BJ (cell line): ENCODE data around the gene LMAN1L. TPM values are rescaled to one million over a fixed set of nuclear protein-coding genes. Genes with fewer than 3 reads are reported as not detected.

Source experiments
- CTCF ChIA-PET: fragments of 350-600 bp; formaldehyde crosslinking; extraction: SDS; loops from one replicate; lab custom pipeline; 2021; ENCODE audit warnings: antibody characterized with exemption, inconsistent platforms; lab: Yijun Ruan, JAX
- POLR2A ChIA-PET: fragments of 300-600 bp; sonication (Branson Sonifier 250); formaldehyde crosslinking; extraction: SDS; loops from one replicate; lab custom pipeline; 2021; ENCODE audit warnings: antibody characterized with exemption; lab: Charles Lee
- DNase-seq: peaks from one replicate; pipeline ENCODE4 v3.0.0-alpha.2; 2011; ENCODE audit warnings: low read depth
- H3K27me3 ChIP-seq: 2 replicates; pipeline ENCODE4 v1.6.0; 2011; ENCODE audit warnings: low read length; ENCODE audit not compliant: control insufficient read depth, insufficient read depth
- H3K36me3 ChIP-seq: 2 replicates; pipeline ENCODE4 v1.5.1; 2011; ENCODE audit warnings: low read length; ENCODE audit not compliant: control insufficient read depth, insufficient read depth
- H3K4me3 ChIP-seq: 2 replicates; pipeline ENCODE4 v1.5.1; 2011; ENCODE audit warnings: low read depth, mild to moderate bottlenecking, control low read depth, low read length
- polyA plus RNA-seq: library from polyadenylated mRNA; depleted of rRNA; stranded (reverse); fragments of >200 nt; gene quantifications from 2 replicates; pipeline ENCODE4 v1.2.3, GENCODE V29; 2011
- TF ChIP-seq, protein P1 (sequence below): IDR thresholded peaks from 2 replicates; pipeline ENCODE4 v1.5.1; 2011; ENCODE audit warnings: low read depth, mild to moderate bottlenecking, control low read depth, inconsistent platforms, low read length, moderate library complexity; ENCODE audit not compliant: insufficient read depth

The LMAN1L gene
- polyA plus RNA-seq, 1 experiment = not detected

DNA sequence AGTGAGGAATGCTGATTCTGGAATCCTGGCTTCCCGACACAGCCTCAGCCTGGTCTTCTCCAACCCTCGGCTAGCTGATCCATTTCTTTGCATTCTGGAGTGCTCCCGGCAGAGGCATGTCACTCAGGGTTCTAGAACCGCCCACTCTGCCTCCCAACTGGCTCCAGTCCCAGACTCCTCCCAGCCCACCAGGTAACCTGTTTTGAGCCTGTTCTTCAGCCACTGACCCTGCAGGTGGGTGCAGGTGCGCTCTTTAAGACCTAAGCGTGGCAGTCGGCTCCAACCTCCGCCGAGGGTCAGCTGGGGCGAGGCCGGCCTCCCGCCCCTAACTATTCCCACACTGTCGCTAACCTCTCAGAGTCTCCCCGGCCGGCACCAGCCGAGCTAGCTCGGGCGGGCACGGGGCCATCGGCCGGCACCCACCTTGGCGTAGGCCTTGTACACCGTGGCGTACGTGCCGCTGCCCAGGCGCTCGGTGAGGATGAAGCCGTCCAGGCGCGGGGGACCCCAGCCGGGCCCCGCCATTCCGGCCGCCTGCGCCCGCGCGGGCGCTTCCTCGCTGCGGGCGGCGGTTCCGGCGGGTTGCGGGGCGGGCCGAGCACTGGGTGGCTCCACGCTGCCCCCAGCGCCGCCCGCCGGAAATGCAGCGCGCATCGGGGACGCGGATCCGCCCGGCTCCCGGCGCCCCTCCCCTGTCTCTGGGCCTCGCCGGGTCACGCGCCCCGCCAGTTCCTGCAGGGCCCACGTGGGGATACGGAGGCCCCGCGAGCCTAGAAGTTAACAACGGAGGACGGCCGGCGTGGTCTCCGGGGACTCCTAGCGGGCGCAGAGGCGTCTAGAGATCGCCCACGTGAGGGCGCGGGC, 30.2 kb downstream of the LMAN1L start, which contains the start of gene ULK3:
Gene ULK3, minus strand, starts transcription at position 576 of the 864 bp plus-strand sequence. Its CDS starts 51 bp downstream, at position 525.
- POLR2A ChIA-PET = no interaction called here
- TF ChIP-seq, protein P1, sequence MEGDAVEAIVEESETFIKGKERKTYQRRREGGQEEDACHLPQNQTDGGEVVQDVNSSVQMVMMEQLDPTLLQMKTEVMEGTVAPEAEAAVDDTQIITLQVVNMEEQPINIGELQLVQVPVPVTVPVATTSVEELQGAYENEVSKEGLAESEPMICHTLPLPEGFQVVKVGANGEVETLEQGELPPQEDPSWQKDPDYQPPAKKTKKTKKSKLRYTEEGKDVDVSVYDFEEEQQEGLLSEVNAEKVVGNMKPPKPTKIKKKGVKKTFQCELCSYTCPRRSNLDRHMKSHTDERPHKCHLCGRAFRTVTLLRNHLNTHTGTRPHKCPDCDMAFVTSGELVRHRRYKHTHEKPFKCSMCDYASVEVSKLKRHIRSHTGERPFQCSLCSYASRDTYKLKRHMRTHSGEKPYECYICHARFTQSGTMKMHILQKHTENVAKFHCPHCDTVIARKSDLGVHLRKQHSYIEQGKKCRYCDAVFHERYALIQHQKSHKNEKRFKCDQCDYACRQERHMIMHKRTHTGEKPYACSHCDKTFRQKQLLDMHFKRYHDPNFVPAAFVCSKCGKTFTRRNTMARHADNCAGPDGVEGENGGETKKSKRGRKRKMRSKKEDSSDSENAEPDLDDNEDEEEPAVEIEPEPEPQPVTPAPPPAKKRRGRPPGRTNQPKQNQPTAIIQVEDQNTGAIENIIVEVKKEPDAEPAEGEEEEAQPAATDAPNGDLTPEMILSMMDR = peak; percentile 30; the same call in 1 of the 2 replicates
- CTCF ChIA-PET = interaction anchor here (0.7 to 2.0 kb wide), 14 partner anchors 8 to 74 kb away, joined by 3 to 7 read pairs (median 4); partner anchors contain the start of gene CPLX3
- no peaks in the 10 kb centered on the region for H3K27me3 ChIP-seq
- no peak for DNase-seq
- H3K4me3 ChIP-seq = peak within 1 kb of the TSS; percentile 69
- H3K36me3 ChIP-seq = peaks cover 5% of the 10 kb centered on the region; the same call in 1 of the 2 replicates

- CTCF ChIA-PET = interaction anchor here (0.5 to 2.0 kb wide), 7 partner anchors 10 to 77 kb away, joined by 3 to 7 read pairs (median 3); no protein-coding TSS in a partner anchor
- H3K4me3 ChIP-seq = peak overlapping the region; percentile 40
- H3K27me3 ChIP-seq = no peaks in the 10 kb centered on the region
- POLR2A ChIA-PET = no interaction called here
- peaks cover 9% of the 10 kb centered on the region for H3K36me3 ChIP-seq
- TF ChIP-seq, protein P1 = peak; percentile 1; the same call in 1 of the 2 replicates
- DNase-seq = no peak
These were observed 30.8 kb downstream of the LMAN1L start for GRCh38 chr15:74843445-74843828.

DNA sequence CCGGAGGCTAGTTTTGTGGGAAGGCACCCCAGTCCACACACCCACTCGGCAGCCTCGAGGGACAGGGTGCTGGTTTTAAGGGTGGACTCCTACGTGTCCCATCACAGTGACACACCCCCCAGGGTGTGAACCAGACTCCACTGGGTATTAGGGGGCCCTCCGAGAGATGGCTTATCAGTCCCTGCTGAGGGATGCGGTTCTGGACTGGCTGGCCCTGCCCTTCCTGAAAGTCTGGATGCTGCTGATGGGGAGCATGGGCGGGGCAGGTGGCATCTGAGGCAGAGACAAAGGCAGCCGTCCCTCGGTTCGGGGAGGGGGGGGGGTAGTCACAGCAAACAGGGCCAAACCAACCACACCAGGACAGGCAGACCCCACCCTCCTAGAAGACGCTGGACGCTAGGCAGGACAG, 31.3 kb downstream of the LMAN1L start:
- no peak for DNase-seq

GRCh38 chr15:74844319-74845207, 31.9 kb downstream of the LMAN1L start:
- CTCF ChIA-PET = interaction anchor here (1.0 to 1.4 kb wide), 4 partner anchors 12 to 75 kb away, joined by 3 to 5 read pairs (median 3); no protein-coding TSS in a partner anchor
- no peaks in the 10 kb centered on the region for H3K27me3 ChIP-seq
- POLR2A ChIA-PET = no interaction called here
- no peak overlapping the region for H3K4me3 ChIP-seq
- H3K36me3 ChIP-seq = peaks cover 10% of the 10 kb centered on the region
- TF ChIP-seq, protein P1 = no peak
- DNase-seq = no peak

More for the DNA sequence above, 31.3 kb downstream of the LMAN1L start:
- TF ChIP-seq, protein P1 = no peak
- Histone ChIP-seq H3K4me3 (no peak overlapping the region), H3K36me3 (peaks cover 10% of the 10 kb centered on the region), H3K27me3 (no peaks in the 10 kb centered on the region)
- ChIA-PET CTCF (interaction anchor here (0.5 to 2.0 kb wide), 10 partner anchors 10 to 77 kb away, joined by 3 to 7 read pairs (median 3); no protein-coding TSS in a partner anchor), POLR2A (no interaction called here)
